H54 (cell line): ENCODE measurements around the gene MAPK1IP1L.
"Not testable (repeated sequence)": the region's sequence is repeated elsewhere in the genome, so short reads cannot be mapped to it uniquely, and the experiment has no call there.

Experiments
- DNase-seq: peaks from one replicate; pipeline ENCODE4 v3.0.0; 2011; ENCODE audit warnings: low spot score, mixed read lengths; ENCODE audit not compliant: insufficient read length
- FAIRE-seq: peaks from 3 replicates; lab custom pipeline; 2011; peaks lifted over from hg19 to GRCh38; lab: Jason Lieb, UNC
- POLR2A ChIP-seq: IDR thresholded peaks from 2 replicates; pipeline ENCODE4 v1.6.1; 2011; ENCODE audit warnings: low read depth, mild to moderate bottlenecking, low read length

Gene MAPK1IP1L

DNA sequence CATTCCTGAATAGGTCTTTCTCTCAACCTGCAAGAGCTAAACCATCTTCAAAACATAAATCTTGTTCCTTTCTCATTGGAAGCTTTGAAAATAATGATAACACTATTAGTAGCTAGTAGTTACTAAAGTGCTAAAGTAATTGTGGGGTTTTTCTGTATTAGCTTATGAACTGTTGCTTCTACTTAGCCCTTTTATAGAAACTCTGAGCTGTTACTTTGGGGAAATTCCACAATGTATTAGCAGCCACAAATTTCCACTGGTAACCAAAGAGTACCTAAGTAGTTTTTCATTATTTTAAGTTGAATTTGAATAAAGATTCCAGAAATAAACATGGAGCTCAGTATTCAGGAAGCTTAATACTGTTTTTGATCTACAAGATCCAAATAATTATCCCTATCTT lies 6.4 kb upstream of the MAPK1IP1L start:
- DNase-seq (no peak), FAIRE-seq (no peak)
- no peak for TF ChIP-seq POLR2A

DNA sequence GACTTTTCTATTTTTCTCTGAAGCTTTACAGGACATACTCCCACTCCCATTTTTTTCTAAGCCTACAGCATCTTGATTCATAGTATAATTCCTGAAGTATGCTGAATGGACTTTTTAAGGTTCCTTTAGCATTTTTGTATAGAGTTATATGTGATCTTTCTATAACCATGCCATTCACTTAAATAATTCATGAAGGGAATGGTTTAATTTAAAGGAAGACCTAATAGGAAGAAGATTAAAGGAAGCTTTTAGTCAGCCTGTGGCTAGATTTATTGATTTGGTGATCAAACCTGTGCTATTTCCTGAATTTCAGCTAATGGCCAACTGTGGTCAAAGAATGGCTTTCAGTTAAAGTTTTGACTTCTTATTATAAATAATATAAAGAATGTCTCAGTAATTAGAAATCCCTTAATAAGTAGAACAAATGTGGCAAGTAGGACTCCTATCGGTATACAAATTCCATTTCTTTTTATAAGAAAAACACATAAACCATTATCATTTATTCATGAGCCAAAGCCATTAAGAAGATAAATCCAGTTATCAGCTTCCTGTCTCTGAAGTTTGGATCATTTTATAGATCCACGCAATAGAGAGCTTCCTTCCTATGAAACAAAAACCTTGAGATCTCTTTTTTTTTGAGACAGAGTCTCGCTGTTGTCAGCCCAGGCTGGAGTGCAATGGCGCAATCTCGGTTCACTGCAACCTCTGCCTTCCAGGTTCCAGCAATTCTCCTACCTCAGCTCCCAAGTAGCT lies 4.0 kb upstream of the MAPK1IP1L start:
- FAIRE-seq: no peak
- no peak for TF ChIP-seq POLR2A
- DNase-seq: no peak

DNA sequence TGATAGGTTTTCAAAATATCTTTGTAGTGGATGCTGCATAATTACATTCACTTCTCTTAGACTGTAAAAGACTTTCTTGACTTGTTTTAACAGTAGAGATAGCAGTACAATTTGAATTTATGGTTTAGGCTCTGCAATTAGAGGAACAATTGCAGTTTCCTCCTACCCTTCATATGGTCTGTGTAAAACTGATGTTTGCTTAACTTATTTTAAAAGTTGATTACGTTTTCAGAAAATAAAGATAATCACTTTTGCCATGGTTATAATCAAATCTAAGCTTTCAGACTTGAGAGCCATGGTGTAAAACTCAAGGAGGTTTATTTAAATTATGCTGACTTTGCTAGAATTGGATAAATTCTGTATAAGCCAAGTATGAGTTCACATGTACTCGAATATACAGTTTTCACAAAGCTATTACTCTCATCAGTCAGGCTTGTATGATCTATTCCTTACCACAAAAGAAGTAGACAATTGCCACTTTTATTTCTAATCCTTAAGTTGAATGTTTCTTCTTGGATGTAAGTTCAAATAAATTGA lies 2.5 kb upstream of the MAPK1IP1L start:
- DNase-seq (no peak), FAIRE-seq (no peak)
- TF ChIP-seq POLR2A: no peak

- no peak for FAIRE-seq
- TF ChIP-seq POLR2A: no peak
- no peak for DNase-seq
Measured at GRCh38 chr14:55051165-55051422, 353 bp upstream of the MAPK1IP1L start.

- no peak for TF ChIP-seq POLR2A
- FAIRE-seq (peak; percentile 20), DNase-seq (no peak)
Measured at GRCh38 chr14:55052269-55052930, 953 bp downstream of the MAPK1IP1L start.

DNA sequence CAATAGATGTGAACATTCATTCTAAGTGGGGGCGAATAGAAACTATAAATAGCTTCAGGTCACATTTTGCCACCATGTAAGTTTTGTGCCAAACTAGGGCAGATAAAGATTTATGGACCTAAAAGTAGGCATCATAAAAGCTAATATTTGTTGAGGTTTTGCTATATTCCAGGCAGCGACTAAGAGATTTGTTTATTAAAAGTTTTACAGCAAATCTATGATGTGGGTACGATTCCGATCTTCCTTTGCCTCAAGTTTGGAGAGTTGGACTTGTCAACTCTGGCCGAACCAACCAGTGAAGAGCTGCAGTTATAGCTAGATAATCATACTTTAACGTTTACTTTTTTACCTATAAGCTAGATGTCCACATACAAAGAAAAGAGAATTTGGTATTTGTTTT lies 1.6 kb downstream of the MAPK1IP1L start:
- DNase-seq (no peak), FAIRE-seq (no peak)
- TF ChIP-seq POLR2A: no peak

GRCh38 chr14:55053500-55053899 lies 2.1 kb downstream of the MAPK1IP1L start:
- DNase-seq: no peak
- FAIRE-seq: no peak
- TF ChIP-seq POLR2A: no peak

GRCh38 chr14:55054098-55054497 lies 2.7 kb downstream of the MAPK1IP1L start:
- FAIRE-seq (no peak), DNase-seq (no peak)
- TF ChIP-seq POLR2A: no peak

GRCh38 chr14:55057919-55058318 lies 6.5 kb downstream of the MAPK1IP1L start:
- no peak for TF ChIP-seq POLR2A
- DNase-seq (no peak), FAIRE-seq (no peak)

DNA sequence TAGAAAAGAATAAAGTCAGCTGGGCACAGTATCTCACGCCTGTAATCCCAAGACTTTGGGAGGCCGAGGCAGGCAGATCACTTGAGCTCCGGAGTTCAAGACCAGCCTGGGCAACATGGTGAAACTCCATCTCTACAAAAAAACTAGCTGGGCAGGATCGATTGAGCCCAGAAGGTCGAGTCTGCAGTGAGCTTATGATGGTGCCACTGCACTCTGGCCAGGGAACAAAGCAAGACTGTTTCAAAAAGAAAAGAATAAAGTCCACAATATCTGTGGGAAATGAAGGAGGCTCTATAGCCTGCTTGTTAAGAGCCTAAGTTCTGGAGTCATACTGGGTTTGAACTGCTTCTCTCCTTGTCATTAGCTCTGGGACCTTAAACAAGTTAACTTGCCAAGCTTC lies 7.9 kb downstream of the MAPK1IP1L start:
- no peak for TF ChIP-seq POLR2A
- FAIRE-seq: no peak
- no peak for DNase-seq

DNA sequence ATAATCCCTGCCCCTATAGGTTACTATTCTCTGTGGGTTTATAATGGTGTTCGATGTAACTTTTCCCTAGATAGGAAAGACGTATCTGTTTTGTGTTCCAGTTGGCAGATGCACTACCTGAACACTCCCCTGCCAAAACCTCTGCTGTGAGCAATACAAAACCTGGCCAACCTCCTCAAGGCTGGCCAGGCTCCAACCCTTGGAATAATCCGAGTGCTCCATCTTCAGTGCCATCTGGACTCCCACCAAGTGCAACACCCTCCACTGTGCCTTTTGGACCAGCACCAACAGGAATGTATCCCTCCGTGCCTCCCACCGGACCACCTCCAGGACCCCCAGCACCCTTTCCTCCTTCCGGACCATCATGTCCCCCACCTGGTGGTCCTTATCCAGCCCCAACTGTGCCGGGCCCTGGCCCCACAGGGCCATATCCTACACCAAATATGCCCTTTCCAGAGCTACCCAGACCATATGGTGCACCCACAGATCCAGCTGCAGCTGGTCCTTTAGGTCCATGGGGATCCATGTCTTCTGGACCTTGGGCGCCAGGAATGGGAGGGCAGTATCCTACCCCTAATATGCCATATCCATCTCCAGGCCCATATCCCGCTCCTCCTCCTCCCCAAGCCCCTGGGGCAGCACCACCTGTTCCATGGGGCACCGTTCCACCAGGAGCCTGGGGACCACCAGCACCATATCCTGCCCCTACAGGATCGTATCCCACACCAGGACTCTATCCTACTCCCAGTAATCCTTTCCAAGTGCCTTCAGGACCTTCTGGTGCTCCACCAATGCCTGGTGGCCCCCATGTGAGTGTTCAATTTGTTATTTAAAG lies 11.3 kb downstream of the MAPK1IP1L start:
- DNase-seq (no peak), FAIRE-seq (no peak)
- TF ChIP-seq POLR2A: no peak

- not testable (repeated sequence) for FAIRE-seq, DNase-seq
Measured at GRCh38 chr14:55064896-55065295, 13.4 kb downstream of the MAPK1IP1L start.

GRCh38 chr14:55065411-55065810 lies 14.0 kb downstream of the MAPK1IP1L start:
- FAIRE-seq: no peak
- no peak for DNase-seq
- TF ChIP-seq POLR2A: no peak

DNA sequence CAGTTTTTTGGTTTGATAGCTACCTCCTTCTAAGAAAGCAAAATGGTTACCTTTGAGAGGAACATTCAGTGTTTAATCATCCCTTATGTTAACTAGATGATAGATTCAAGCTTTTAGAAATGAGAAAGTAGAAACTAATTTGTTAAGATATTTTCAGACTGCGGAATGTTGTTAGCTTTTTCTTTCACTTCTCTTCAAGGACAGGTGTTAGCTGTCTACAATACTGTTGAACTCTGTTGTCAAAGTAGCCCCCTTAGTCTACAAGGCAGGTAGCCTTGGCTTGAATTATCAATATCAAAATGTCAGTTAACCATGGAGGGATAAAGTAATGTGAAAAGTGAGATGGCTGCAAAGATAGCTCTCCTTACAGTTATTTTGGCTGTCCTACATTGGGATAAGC lies 14.8 kb downstream of the MAPK1IP1L start:
- DNase-seq: no peak
- FAIRE-seq: no peak
- no peak for TF ChIP-seq POLR2A
